ENCODE results near the gene HNRNPK. TPM values are rescaled to one million over a fixed set of nuclear protein-coding genes. Genes with fewer than 3 reads are reported as not detected.
A peak's percentile ranks its signal among the peaks of the same experiment; 100 is the strongest.

Gene HNRNPK
- total and polyA plus RNA-seq, 2 of the 13 experiments (the other 11 are each of a cell fraction or from before 2014, with no cell fraction given) = 321 to 712 TPM

DNA sequence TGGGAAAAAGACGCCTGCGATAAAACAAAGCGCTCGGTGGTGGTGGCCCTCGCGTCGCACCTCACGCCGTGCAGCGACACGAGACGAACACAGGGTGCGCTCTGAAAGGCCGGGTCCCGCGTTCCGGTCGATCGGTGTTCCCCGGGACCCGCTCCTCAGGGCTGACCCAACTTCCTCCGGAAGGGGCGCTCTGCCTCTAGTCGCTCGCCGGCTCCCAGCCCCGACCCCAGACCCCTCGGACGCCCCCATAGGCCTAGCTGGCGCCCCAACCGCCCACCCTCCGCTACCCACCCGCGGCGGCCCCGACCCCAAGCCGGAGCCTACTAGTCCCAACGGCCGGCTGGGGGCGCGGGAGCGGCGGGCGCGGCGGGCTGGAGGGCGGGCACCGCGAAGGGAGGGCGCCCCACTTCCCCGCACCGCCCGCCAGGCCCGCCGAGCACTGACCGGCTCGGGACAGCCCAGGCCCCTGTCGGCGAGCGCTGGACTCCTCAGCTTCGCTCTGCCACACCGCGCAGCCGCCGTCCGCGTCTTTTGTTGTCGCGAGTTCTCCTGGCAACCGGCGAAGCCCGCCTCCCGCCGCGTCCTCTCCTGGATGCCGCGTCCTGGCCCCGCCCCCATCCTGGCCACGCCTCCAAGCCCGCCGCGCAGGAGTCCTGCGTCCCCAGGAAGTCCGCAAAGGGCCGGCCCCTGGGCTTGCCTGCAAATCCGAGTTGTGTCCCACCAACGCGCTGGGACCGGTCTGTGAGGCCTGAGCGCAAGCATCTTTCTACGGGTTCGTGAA, 58.9 kb downstream of the HNRNPK start, which contains the start of gene KIF27 (continued):
- TF ChIP-seq RARA (CRISPR knock-in tag; IDR thresholded peaks at IDR 0.05) (no peak), RARG (CRISPR knock-in tag; IDR thresholded peaks at IDR 0.05; ENCODE audit: low read depth) (no peak), KAT8 (CRISPR knock-in tag; IDR thresholded peaks at IDR 0.05) (peak; percentile 87), ZNF33A (CRISPR knock-in tag; IDR thresholded peaks at IDR 0.05; ENCODE audit: borderline replicate concordance) (no peak), ZNF383 (CRISPR knock-in tag; IDR thresholded peaks at IDR 0.05; ENCODE audit: borderline replicate concordance) (no peak), RORA (CRISPR knock-in tag; IDR thresholded peaks at IDR 0.05) (no peak), RELA (CRISPR knock-in tag; IDR thresholded peaks at IDR 0.05) (no peak; the same call in 1 of the 2 replicates), ARNT2 (CRISPR knock-in tag; IDR thresholded peaks at IDR 0.05; ENCODE audit: low read depth) (peak; percentile 73)
- TF ChIP-seq, protein P1, sequence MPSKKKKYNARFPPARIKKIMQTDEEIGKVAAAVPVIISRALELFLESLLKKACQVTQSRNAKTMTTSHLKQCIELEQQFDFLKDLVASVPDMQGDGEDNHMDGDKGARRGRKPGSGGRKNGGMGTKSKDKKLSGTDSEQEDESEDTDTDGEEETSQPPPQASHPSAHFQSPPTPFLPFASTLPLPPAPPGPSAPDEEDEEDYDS (CRISPR knock-in tag; IDR thresholded peaks at IDR 0.05) = peak; percentile 75
- TF ChIP-seq, protein P2, sequence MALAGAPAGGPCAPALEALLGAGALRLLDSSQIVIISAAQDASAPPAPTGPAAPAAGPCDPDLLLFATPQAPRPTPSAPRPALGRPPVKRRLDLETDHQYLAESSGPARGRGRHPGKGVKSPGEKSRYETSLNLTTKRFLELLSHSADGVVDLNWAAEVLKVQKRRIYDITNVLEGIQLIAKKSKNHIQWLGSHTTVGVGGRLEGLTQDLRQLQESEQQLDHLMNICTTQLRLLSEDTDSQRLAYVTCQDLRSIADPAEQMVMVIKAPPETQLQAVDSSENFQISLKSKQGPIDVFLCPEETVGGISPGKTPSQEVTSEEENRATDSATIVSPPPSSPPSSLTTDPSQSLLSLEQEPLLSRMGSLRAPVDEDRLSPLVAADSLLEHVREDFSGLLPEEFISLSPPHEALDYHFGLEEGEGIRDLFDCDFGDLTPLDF (CRISPR knock-in tag; IDR thresholded peaks at IDR 0.05) = no peak; the same call in 1 of the 2 replicates
- TF ChIP-seq, protein P3, sequence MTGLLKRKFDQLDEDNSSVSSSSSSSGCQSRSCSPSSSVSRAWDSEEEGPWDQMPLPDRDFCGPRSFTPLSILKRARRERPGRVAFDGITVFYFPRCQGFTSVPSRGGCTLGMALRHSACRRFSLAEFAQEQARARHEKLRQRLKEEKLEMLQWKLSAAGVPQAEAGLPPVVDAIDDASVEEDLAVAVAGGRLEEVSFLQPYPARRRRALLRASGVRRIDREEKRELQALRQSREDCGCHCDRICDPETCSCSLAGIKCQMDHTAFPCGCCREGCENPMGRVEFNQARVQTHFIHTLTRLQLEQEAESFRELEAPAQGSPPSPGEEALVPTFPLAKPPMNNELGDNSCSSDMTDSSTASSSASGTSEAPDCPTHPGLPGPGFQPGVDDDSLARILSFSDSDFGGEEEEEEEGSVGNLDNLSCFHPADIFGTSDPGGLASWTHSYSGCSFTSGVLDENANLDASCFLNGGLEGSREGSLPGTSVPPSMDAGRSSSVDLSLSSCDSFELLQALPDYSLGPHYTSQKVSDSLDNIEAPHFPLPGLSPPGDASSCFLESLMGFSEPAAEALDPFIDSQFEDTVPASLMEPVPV (CRISPR knock-in tag; IDR thresholded peaks at IDR 0.05) = peak; percentile 97
- TF ChIP-seq, protein P4, sequence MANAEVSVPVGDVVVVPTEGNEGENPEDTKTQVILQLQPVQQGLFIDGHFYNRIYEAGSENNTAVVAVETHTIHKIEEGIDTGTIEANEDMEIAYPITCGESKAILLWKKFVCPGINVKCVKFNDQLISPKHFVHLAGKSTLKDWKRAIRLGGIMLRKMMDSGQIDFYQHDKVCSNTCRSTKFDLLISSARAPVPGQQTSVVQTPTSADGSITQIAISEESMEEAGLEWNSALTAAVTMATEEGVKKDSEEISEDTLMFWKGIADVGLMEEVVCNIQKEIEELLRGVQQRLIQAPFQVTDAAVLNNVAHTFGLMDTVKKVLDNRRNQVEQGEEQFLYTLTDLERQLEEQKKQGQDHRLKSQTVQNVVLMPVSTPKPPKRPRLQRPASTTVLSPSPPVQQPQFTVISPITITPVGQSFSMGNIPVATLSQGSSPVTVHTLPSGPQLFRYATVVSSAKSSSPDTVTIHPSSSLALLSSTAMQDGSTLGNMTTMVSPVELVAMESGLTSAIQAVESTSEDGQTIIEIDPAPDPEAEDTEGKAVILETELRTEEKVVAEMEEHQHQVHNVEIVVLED (CRISPR knock-in tag; IDR thresholded peaks at IDR 0.05; ENCODE audit: borderline replicate concordance) = peak; percentile 54; the same call in 1 of the 2 replicates
- TF ChIP-seq, protein P5, sequence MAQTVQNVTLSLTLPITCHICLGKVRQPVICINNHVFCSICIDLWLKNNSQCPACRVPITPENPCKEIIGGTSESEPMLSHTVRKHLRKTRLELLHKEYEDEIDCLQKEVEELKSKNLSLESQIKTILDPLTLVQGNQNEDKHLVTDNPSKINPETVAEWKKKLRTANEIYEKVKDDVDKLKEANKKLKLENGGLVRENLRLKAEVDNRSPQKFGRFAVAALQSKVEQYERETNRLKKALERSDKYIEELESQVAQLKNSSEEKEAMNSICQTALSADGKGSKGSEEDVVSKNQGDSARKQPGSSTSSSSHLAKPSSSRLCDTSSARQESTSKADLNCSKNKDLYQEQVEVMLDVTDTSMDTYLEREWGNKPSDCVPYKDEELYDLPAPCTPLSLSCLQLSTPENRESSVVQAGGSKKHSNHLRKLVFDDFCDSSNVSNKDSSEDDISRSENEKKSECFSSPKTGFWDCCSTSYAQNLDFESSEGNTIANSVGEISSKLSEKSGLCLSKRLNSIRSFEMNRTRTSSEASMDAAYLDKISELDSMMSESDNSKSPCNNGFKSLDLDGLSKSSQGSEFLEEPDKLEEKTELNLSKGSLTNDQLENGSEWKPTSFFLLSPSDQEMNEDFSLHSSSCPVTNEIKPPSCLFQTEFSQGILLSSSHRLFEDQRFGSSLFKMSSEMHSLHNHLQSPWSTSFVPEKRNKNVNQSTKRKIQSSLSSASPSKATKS (CRISPR knock-in tag; IDR thresholded peaks at IDR 0.05) = no peak
- TF ChIP-seq, protein P6, sequence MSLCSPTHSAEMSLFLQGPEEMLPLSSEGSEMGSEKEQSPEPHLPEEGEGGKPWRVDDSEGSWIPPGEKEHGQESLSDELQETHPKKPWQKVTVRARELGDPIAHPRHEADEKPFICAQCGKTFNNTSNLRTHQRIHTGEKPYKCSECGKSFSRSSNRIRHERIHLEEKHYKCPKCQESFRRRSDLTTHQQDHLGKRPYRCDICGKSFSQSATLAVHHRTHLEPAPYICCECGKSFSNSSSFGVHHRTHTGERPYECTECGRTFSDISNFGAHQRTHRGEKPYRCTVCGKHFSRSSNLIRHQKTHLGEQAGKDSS (CRISPR knock-in tag; IDR thresholded peaks at IDR 0.05; ENCODE audit: borderline replicate concordance, low read depth) = peak; percentile 53; the same call in 1 of the 2 replicates
- TF ChIP-seq, protein P7, sequence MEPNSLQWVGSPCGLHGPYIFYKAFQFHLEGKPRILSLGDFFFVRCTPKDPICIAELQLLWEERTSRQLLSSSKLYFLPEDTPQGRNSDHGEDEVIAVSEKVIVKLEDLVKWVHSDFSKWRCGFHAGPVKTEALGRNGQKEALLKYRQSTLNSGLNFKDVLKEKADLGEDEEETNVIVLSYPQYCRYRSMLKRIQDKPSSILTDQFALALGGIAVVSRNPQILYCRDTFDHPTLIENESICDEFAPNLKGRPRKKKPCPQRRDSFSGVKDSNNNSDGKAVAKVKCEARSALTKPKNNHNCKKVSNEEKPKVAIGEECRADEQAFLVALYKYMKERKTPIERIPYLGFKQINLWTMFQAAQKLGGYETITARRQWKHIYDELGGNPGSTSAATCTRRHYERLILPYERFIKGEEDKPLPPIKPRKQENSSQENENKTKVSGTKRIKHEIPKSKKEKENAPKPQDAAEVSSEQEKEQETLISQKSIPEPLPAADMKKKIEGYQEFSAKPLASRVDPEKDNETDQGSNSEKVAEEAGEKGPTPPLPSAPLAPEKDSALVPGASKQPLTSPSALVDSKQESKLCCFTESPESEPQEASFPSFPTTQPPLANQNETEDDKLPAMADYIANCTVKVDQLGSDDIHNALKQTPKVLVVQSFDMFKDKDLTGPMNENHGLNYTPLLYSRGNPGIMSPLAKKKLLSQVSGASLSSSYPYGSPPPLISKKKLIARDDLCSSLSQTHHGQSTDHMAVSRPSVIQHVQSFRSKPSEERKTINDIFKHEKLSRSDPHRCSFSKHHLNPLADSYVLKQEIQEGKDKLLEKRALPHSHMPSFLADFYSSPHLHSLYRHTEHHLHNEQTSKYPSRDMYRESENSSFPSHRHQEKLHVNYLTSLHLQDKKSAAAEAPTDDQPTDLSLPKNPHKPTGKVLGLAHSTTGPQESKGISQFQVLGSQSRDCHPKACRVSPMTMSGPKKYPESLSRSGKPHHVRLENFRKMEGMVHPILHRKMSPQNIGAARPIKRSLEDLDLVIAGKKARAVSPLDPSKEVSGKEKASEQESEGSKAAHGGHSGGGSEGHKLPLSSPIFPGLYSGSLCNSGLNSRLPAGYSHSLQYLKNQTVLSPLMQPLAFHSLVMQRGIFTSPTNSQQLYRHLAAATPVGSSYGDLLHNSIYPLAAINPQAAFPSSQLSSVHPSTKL (CRISPR knock-in tag; IDR thresholded peaks at IDR 0.05) = peak; percentile 24; the same call in 1 of the 2 replicates

Measured in HepG2 (cell line).